MM.1S (cell line): ENCODE measurements around the gene MAGI2.

ENCODE experiments used
- CTCF ChIP-seq: fragments of 300-600 bp; sonication (generic); IDR thresholded peaks from 2 replicates; pipeline ENCODE4 v1.5.1; 2016; ENCODE audit warnings: antibody characterized with exemption, low read length, mixed read lengths
- EZH2 ChIP-seq: fragments of 300-600 bp; sonication (generic); optimal IDR thresholded peaks from 2 replicates; pipeline ENCODE3; 2017; ENCODE audit warnings: low read depth, mild to moderate bottlenecking, antibody characterized with exemption, low read length, mixed read lengths

DNA sequence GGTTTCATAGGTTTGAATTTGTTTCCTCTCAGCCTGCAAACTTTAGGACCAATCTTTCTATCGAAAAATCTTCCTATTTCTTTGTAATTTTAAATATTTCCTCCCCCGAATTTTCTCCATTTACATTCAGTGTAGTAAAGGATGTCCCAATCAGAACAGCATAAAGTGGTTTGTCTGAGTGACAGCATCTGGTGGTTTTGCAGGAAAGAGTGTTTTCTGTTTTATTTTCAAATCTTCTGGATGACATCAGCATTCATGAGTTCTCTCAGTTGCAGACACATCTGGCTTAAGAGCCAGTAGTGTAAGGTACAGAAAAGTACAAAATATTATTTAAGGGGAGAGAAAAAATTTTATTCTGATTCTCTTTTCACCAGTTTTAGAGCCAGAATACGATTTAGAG is 1020.0 kb downstream of the MAGI2 start:
- TF ChIP-seq EZH2 (no peak), CTCF (no peak)
